Left renal pelvis (tissue), 4 donors: ENCODE measurements around the gene TMEM63A. TPM values are rescaled to one million over a fixed set of nuclear protein-coding genes. Genes with fewer than 3 reads are reported as not detected.
"Not testable (repeated sequence)": the region's sequence is repeated elsewhere in the genome, so short reads cannot be mapped to it uniquely, and the experiment has no call there.

Source experiments
- DNase-seq, 4 donors: peaks; one replicate each; pipeline ENCODE4 v3.0.0-alpha.2; 2013; ENCODE audit warnings: low read depth in 4 of 4, low spot score in 3 of 4
- polyA plus RNA-seq, 4 donors: library from polyadenylated mRNA; unstranded; fragments of 120-200 nt; gene quantifications; one replicate each; pipeline ENCODE4 v1.2.1, GENCODE V29; 2013; ENCODE audit not compliant: insufficient read length in 4 of 4

The TMEM63A gene
- polyA plus RNA-seq, 4 donors, result 37.9 to 84.7 (median 48.4) TPM

GRCh38 chr1:225823811-225824261 is 58.3 kb downstream of the TMEM63A start:
- no peak for DNase-seq

GRCh38 chr1:225822655-225823403 is 59.4 kb downstream of the TMEM63A start:
- no peak for DNase-seq

- no peak for DNase-seq
These were observed 61.6 kb downstream of the TMEM63A start for GRCh38 chr1:225820522-225821120.

GRCh38 chr1:225819346-225820192 is 62.6 kb downstream of the TMEM63A start:
- no peak for DNase-seq

- no peak for DNase-seq
These were observed 64.0 kb downstream of the TMEM63A start for GRCh38 chr1:225818229-225818628.

GRCh38 chr1:225817611-225818061 is 64.5 kb downstream of the TMEM63A start:
- no peak for DNase-seq

- no peak for DNase-seq
These were observed 65.3 kb downstream of the TMEM63A start for GRCh38 chr1:225816643-225817538.

GRCh38 chr1:225815526-225816178 is 66.5 kb downstream of the TMEM63A start:
- no peak for DNase-seq

GRCh38 chr1:225815090-225815489 is 67.1 kb downstream of the TMEM63A start:
- DNase-seq, result not testable (repeated sequence)

- DNase-seq, result no peak
These were observed 67.8 kb downstream of the TMEM63A start for GRCh38 chr1:225814381-225814780.

GRCh38 chr1:225813214-225813964 is 68.8 kb downstream of the TMEM63A start:
- no peak for DNase-seq

GRCh38 chr1:225812488-225813213 is 69.5 kb downstream of the TMEM63A start:
- no peak for DNase-seq

- DNase-seq, result no peak
These were observed 70.3 kb downstream of the TMEM63A start for GRCh38 chr1:225811622-225812487.

- not testable (repeated sequence) for DNase-seq
These were observed 71.3 kb downstream of the TMEM63A start for GRCh38 chr1:225810579-225811538.

- peak in 2 of 4 donors; percentile 69 to 75 for DNase-seq
These were observed 72.2 kb downstream of the TMEM63A start, which contains the start of gene EPHX1 for GRCh38 chr1:225809842-225810578. Gene EPHX1 (plus strand): TSS chr1:225810124. CDS start chr1:225828730, 18,606 bp downstream.
